WI38 (cell line): ENCODE measurements around the gene GMCL2.
A peak's percentile ranks its signal among the peaks of the same experiment; 100 is the strongest.

Experiments used
- H3K4me3 ChIP-seq: 2 replicates; pipeline ENCODE4 v1.5.1; 2011; ENCODE audit warnings: low read depth, mild to moderate bottlenecking, control low read depth, low read length
- CTCF ChIP-seq: IDR thresholded peaks from 2 replicates; pipeline ENCODE4 v1.5.1; 2012; ENCODE audit warnings: low read depth, mild to moderate bottlenecking, control low read depth, low read length

GMCL2 gene

GRCh38 chr5:178149199-178149932 lies 37.8 kb downstream of the GMCL2 start:
- TF ChIP-seq CTCF, result no peak

GRCh38 chr5:178147406-178147805 lies 39.8 kb downstream of the GMCL2 start:
- no peak overlapping the region for H3K4me3 ChIP-seq
- no peak for TF ChIP-seq CTCF

More at GRCh38 chr5:178149199-178149932, 37.8 kb downstream of the GMCL2 start:
- no peak overlapping the region for H3K4me3 ChIP-seq

- no peak overlapping the region for H3K4me3 ChIP-seq
- TF ChIP-seq CTCF, result peak; percentile 70
Observed at GRCh38 chr5:178145965-178146820, 41.0 kb downstream of the GMCL2 start.

- TF ChIP-seq CTCF, result no peak
- H3K4me3 ChIP-seq, result no peak overlapping the region
Observed at GRCh38 chr5:178143901-178144300, 43.3 kb downstream of the GMCL2 start.

- TF ChIP-seq CTCF, result no peak
- H3K4me3 ChIP-seq, result no peak overlapping the region
Observed at GRCh38 chr5:178143246-178143645, 43.9 kb downstream of the GMCL2 start.

- no peak for TF ChIP-seq CTCF
- no peak overlapping the region for H3K4me3 ChIP-seq
Observed at GRCh38 chr5:178142642-178143041, 44.5 kb downstream of the GMCL2 start.

- no peak for TF ChIP-seq CTCF
- no peak overlapping the region for H3K4me3 ChIP-seq
Observed at GRCh38 chr5:178141550-178141949, 45.6 kb downstream of the GMCL2 start.
